Testis (tissue), 3 donors: ENCODE results near the gene SLC24A3. TPM values are rescaled to one million over a fixed set of nuclear protein-coding genes. Genes with fewer than 3 reads are reported as not detected.

Source experiments
- DNase-seq: peaks from one replicate; pipeline ENCODE4 v3.0.0-alpha.2; 2019
- H3K27ac ChIP-seq, 2 donors: fragments of 200-600 bp; sonication (generic); one replicate each; pipeline ENCODE4 v1.5.1; 2019
- H3K27me3 ChIP-seq: fragments of 200-600 bp; sonication (generic); one replicate; pipeline ENCODE4 v1.5.1; 2019
- H3K36me3 ChIP-seq: fragments of 200-600 bp; sonication (generic); one replicate; pipeline ENCODE4 v1.5.1; 2017; ENCODE audit warnings: low read depth; ENCODE audit errors: missing control alignments
- H3K4me1 ChIP-seq: fragments of 200-600 bp; sonication (generic); one replicate; pipeline ENCODE4 v1.5.1; 2019
- H3K4me3 ChIP-seq, 2 donors: fragments of 200-600 bp; sonication (generic); one replicate each; pipeline ENCODE4 v1.5.1; 2017 to 2019
- H3K9me3 ChIP-seq: fragments of 200-600 bp; sonication (generic); one replicate; pipeline ENCODE4 v1.5.1; 2017
- CTCF ChIP-seq, 3 experiments: fragments of 450-650 bp in 2 of 3; fragments of 200-600 bp in 1 of 3; sonication (generic) in 1 of 3; IDR thresholded peaks; one replicate each; pipeline ENCODE4 v1.5.1; 2016 to 2019; ENCODE audit warnings: antibody characterized with exemption in 3 of 3, mild to moderate bottlenecking in 2 of 3, moderate library complexity in 1 of 3
- POLR2A ChIP-seq: fragments of 450-650 bp; IDR thresholded peaks from one replicate; pipeline ENCODE4 v1.6.1; 2017; ENCODE audit warnings: antibody characterized with exemption, mild to moderate bottlenecking, moderate library complexity
- WGBS, 2 donors: methylation state at CpG; one replicate each; pipeline ENCODE4 v1.1.5; 2018; 5-methylcytosine and 5-hydroxymethylcytosine counted together
- intact Hi-C: fragments of 100-400 bp; cut with DNase I; formaldehyde crosslinking; loops from one replicate; pipeline ENCODE4 v1.15.1; 2023; ENCODE audit warnings: low total_unique reads
- polyA plus RNA-seq: library from polyadenylated mRNA; stranded (reverse); fragments of 350-450 nt; fragmentation: Illumina TruSeq; extraction: RNeasy Lipid Tissue Mini Kit (QIAGEN cat#74804); gene quantifications from one replicate; pipeline ENCODE4 v1.2.3, GENCODE V29; 2014; ENCODE audit warnings: low read depth, low replicate concordance; ENCODE audit not compliant: insufficient read depth
- total RNA-seq, 2 donors: library from RNA; depleted of rRNA; stranded (reverse); fragments of >200 nt; gene quantifications; one replicate each; pipeline ENCODE4 v1.2.3, GENCODE V29; 2016

Gene SLC24A3
- total and polyA plus RNA-seq, 3 donors from 2014 or later, result 2.4 to 4.5 (median 3.8) TPM

GRCh38 chr20:19375801-19376200 is 163.4 kb downstream of the SLC24A3 start:
- H3K36me3 ChIP-seq, result no peaks in the 10 kb centered on the region
- no peak overlapping the region for H3K4me3 ChIP-seq
- H3K9me3 ChIP-seq, result no peaks in the 10 kb centered on the region
- intact Hi-C loops, result no loop called here
- 56 to 70% methylated on average over 2 of the region's 2 CpGs for whole genome bisulfite sequencing, 2 donors
- DNase-seq, result no peak
- no peak overlapping the region for H3K27ac ChIP-seq
- no peaks in the 10 kb centered on the region for H3K27me3 ChIP-seq
- H3K4me1 ChIP-seq, result no peaks in the 10 kb centered on the region
- TF ChIP-seq CTCF (IDR thresholded peaks at IDR 0.05) (no peak), POLR2A (no peak)

- 48 to 54% methylated on average over 17 of the region's 17 CpGs for WGBS, 2 donors
- TF ChIP-seq CTCF (IDR thresholded peaks at IDR 0.05) (no peak), POLR2A (no peak)
- peak; percentile 50 for DNase-seq
- H3K9me3 ChIP-seq, result no peaks in the 10 kb centered on the region
- H3K27ac ChIP-seq, result no peak overlapping the region
- no peaks in the 10 kb centered on the region for H3K27me3 ChIP-seq
- H3K4me1 ChIP-seq, result no peaks in the 10 kb centered on the region
- H3K4me3 ChIP-seq, result no peak overlapping the region
- H3K36me3 ChIP-seq, result no peaks in the 10 kb centered on the region
- intact Hi-C loops, result no loop called here
Observed at GRCh38 chr20:19376451-19377229, 164.2 kb downstream of the SLC24A3 start.

GRCh38 chr20:19378058-19378457 is 165.6 kb downstream of the SLC24A3 start:
- TF ChIP-seq CTCF (IDR thresholded peaks at IDR 0.05), result no peak
- TF ChIP-seq POLR2A, result no peak
- H3K27me3 ChIP-seq, result no peaks in the 10 kb centered on the region
- no peaks in the 10 kb centered on the region for H3K4me1 ChIP-seq
- no peaks in the 10 kb centered on the region for H3K36me3 ChIP-seq
- 68 to 81% methylated on average over 3 of the region's 3 CpGs for WGBS, 2 donors
- no peak overlapping the region for H3K4me3 ChIP-seq
- DNase-seq, result no peak
- no peaks in the 10 kb centered on the region for H3K9me3 ChIP-seq
- H3K27ac ChIP-seq, result no peak overlapping the region
- intact Hi-C loops, result no loop called here

- Histone ChIP-seq H3K27me3 (no peaks in the 10 kb centered on the region), H3K27ac (no peak overlapping the region), H3K4me3 (no peak overlapping the region), H3K4me1 (no peaks in the 10 kb centered on the region), H3K36me3 (no peaks in the 10 kb centered on the region), H3K9me3 (no peaks in the 10 kb centered on the region)
- no peak for DNase-seq
- TF ChIP-seq POLR2A (no peak), CTCF (IDR thresholded peaks at IDR 0.05) (no peak)
- WGBS, 2 donors, result 87 to 93% methylated on average over 6 of the region's 6 CpGs
- intact Hi-C loops, result no loop called here
Observed at GRCh38 chr20:19380211-19380610, 167.8 kb downstream of the SLC24A3 start.

- H3K4me3 ChIP-seq, result no peak overlapping the region
- WGBS, 2 donors, result 76 to 79% methylated on average over 10 of the region's 10 CpGs
- no peak for DNase-seq
- H3K36me3 ChIP-seq, result no peaks in the 10 kb centered on the region
- H3K27ac ChIP-seq, result no peak overlapping the region
- TF ChIP-seq CTCF (IDR thresholded peaks at IDR 0.05) (no peak), POLR2A (no peak)
- H3K27me3 ChIP-seq, result no peaks in the 10 kb centered on the region
- intact Hi-C loops, result no loop called here
- H3K4me1 ChIP-seq, result no peaks in the 10 kb centered on the region
- H3K9me3 ChIP-seq, result no peaks in the 10 kb centered on the region
Observed at GRCh38 chr20:19381947-19382346, 169.5 kb downstream of the SLC24A3 start.
